ENCODE results near the gene ZNF184.

ZNF184 gene

GRCh38 chr6:27415898-27416297, 57.0 kb downstream of the ZNF184 start:
- DNase-seq: no peak

GRCh38 chr6:27414996-27415395, 57.9 kb downstream of the ZNF184 start:
- DNase-seq: no peak

DNA sequence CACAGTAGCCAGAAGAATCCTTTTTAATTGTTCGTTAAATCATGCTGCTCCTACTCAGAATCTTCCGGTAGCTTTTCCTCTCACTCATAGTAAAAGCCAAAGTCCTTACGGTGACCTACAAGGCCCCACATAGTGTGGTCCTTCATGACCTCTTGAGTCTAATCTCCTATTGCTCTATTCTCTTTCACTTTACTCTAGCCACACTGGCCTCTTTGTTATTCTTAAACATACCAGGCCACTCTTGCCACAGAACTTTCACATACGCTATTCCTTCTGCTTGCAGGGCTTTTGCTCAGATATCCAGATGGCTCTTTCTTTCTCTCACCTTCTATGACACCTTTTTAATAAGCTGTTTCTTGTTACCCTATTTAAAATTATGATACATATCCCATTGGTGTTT, 58.6 kb downstream of the ZNF184 start:
- DNase-seq: no peak

- no peak for DNase-seq
Observed at GRCh38 chr6:27407153-27407814, 65.6 kb downstream of the ZNF184 start.

GRCh38 chr6:27406085-27406484, 66.8 kb downstream of the ZNF184 start:
- DNase-seq: no peak

- no peak for DNase-seq
Observed at GRCh38 chr6:27400877-27401642, 71.8 kb downstream of the ZNF184 start.

Data from cortex of kidney (tissue), 1 donor.